HepG2 (cell line): ENCODE measurements around the gene CYP4F2. TPM values are rescaled to one million over a fixed set of nuclear protein-coding genes. Genes with fewer than 3 reads are reported as not detected.

Source experiments
- ATAC-seq: fragments of 200-7000 bp; cut with Tn5 transposase; 3 replicates; pipeline ENCODE4 v1.9.1; 2020; ENCODE audit warnings: mild to moderate bottlenecking, moderate library complexity
- BruUV-seq: library from RNA; stranded (reverse); fragments of 400-500 nt; replicated peaks from 2 replicates; lab custom pipeline; 2021; lab: Mats Ljungman, UMichigan
- CTCF ChIA-PET: fragments of 300-600 bp; formaldehyde crosslinking; extraction: SDS; loops from one replicate; lab custom pipeline; 2021; ENCODE audit warnings: low total read pairs, inconsistent platforms, low intra/inter-chr PET ratio; lab: Yijun Ruan, JAX
- POLR2A ChIA-PET: fragments of 350-600 bp; sonication (Branson Sonifier 250); formaldehyde crosslinking; loops from one replicate; lab custom pipeline; 2020; ENCODE audit warnings: antibody characterized with exemption, inconsistent platforms; lab: Yijun Ruan, JAX
- DNase-seq: peaks from one replicate; pipeline ENCODE4 v3.0.0-alpha.2; 2015; ENCODE audit warnings: low spot score
- FAIRE-seq: peaks from 3 replicates; lab custom pipeline; 2011; peaks lifted over from hg19 to GRCh38; lab: Jason Lieb, UNC
- H2AFZ ChIP-seq: one replicate; pipeline ENCODE4 v1.6.1; 2011; ENCODE audit warnings: low read length, inconsistent platforms
- H3K27ac ChIP-seq: fragments of 300-600 bp; 3 replicates; pipeline ENCODE4 v1.8.0; 2011; ENCODE audit warnings: mixed run types, mild to moderate bottlenecking, mixed read lengths, low read length, inconsistent platforms; ENCODE audit not compliant: insufficient read depth; ENCODE audit errors: extremely low read length
- H3K27me3 ChIP-seq, 2 experiments: fragments of 200-600 bp in 1 of 2; 2 replicates in 1 of 2; 3 replicates in 1 of 2; pipeline versions ENCODE4 v1.6.0 to v1.8.0; 2011; ENCODE audit warnings: low read length in 2 of 2, mild to moderate bottlenecking in 2 of 2, moderate library complexity in 2 of 2, inconsistent platforms in 1 of 2; ENCODE audit not compliant: insufficient read depth in 2 of 2, control insufficient read depth in 1 of 2
- H3K36me3 ChIP-seq, 2 experiments: fragments of 200-600 bp in 1 of 2; replicated peaks in 1 of 2; 2 replicates in 1 of 2; 3 replicates in 1 of 2; pipeline versions ENCODE4 v1.5.1 to v1.8.0; 2011; ENCODE audit warnings: low read length in 2 of 2, inconsistent platforms in 1 of 2; ENCODE audit not compliant: insufficient read depth in 2 of 2, control insufficient read depth in 1 of 2
- H3K4me1 ChIP-seq: 2 replicates; pipeline ENCODE4 v1.5.1; 2012; ENCODE audit warnings: low read length, inconsistent platforms; ENCODE audit not compliant: insufficient read depth
- H3K4me2 ChIP-seq: 2 replicates; pipeline ENCODE4 v1.6.0; 2011; ENCODE audit warnings: low read depth, low read length, inconsistent platforms
- H3K4me3 ChIP-seq, 3 experiments: fragments of 200-600 bp in 1 of 3; sonication (generic), shearing (Covaris generic) in 1 of 3; replicated peaks in 1 of 3; 2 replicates each; pipeline ENCODE4 v1.5.1; 2011 to 2016; ENCODE audit warnings: low read length in 3 of 3, inconsistent platforms in 2 of 3, low read depth in 2 of 3, mild to moderate bottlenecking in 2 of 3, control low read depth in 1 of 3, mixed read lengths in 1 of 3; ENCODE audit not compliant: insufficient read depth in 1 of 3
- H3K79me2 ChIP-seq: one replicate; pipeline ENCODE4 v1.6.1; 2011; ENCODE audit warnings: low read length, inconsistent platforms; ENCODE audit not compliant: insufficient read depth
- H3K9ac ChIP-seq: 2 replicates; pipeline ENCODE4 v1.6.0; 2011; ENCODE audit warnings: mild to moderate bottlenecking, low read depth, low read length, inconsistent platforms; ENCODE audit not compliant: insufficient read depth
- H3K9me3 ChIP-seq: 2 replicates; pipeline ENCODE4 v1.5.1; 2012; ENCODE audit warnings: mild to moderate bottlenecking, low read length
- H4K20me1 ChIP-seq: 2 replicates; pipeline ENCODE4 v1.6.0; 2011; ENCODE audit warnings: inconsistent platforms, mild to moderate bottlenecking, low read length, moderate library complexity; ENCODE audit not compliant: insufficient read depth
- BCL6 ChIP-seq: IDR thresholded peaks from 2 replicates; pipeline ENCODE4 v1.6.1; 2016; ENCODE audit warnings: missing genetic modification reagents, missing compliant biosample characterization
- CHCHD3 ChIP-seq: sonication (generic); formaldehyde crosslinking; IDR thresholded peaks from 2 replicates; pipeline ENCODE4 v1.8.0; 2022; ENCODE audit warnings: mild to moderate bottlenecking, missing genetic modification reagents, moderate library complexity
- CSRNP1 ChIP-seq: sonication (generic); formaldehyde crosslinking; IDR thresholded peaks from 2 replicates; pipeline ENCODE4 v1.8.1; 2023; ENCODE audit warnings: mild to moderate bottlenecking, missing genetic modification reagents
- ELF1 ChIP-seq: sonication (generic); formaldehyde crosslinking; IDR thresholded peaks from 2 replicates; pipeline ENCODE4 v1.4.0; 2020; ENCODE audit warnings: missing genetic modification reagents
- MXD1 ChIP-seq: sonication (generic); formaldehyde crosslinking; IDR thresholded peaks from 2 replicates; pipeline ENCODE4 v1.4.0; 2020; ENCODE audit warnings: mild to moderate bottlenecking, missing genetic modification reagents
- PRPF4 ChIP-seq: fragments of 200-400 bp; formaldehyde crosslinking; IDR thresholded peaks from 2 replicates; pipeline ENCODE4 v1.6.1; 2016; ENCODE audit warnings: low read length, low read depth; ENCODE audit not compliant: poor library complexity, severe bottlenecking
- RARG ChIP-seq: sonication (generic); formaldehyde crosslinking; IDR thresholded peaks from 2 replicates; pipeline ENCODE4 v1.4.0; 2020; ENCODE audit warnings: low read depth, mild to moderate bottlenecking, missing genetic modification reagents
- REL ChIP-seq: sonication (generic); formaldehyde crosslinking; conservative IDR thresholded peaks from 2 replicates; pipeline ENCODE4 v1.8.0; 2022; ENCODE audit warnings: mild to moderate bottlenecking, missing genetic modification reagents, moderate library complexity
- SKI ChIP-seq: fragments of 450-650 bp; IDR thresholded peaks from one replicate; pipeline ENCODE4 v1.6.1; 2018; ENCODE audit warnings: mild to moderate bottlenecking; ENCODE audit not compliant: partially characterized antibody
- SSRP1 ChIP-seq: IDR thresholded peaks from 2 replicates; pipeline ENCODE4 v1.6.1; 2016; ENCODE audit warnings: control low read depth
- TCF7 ChIP-seq: sonication (generic); IDR thresholded peaks from 2 replicates; pipeline ENCODE4 v1.6.1; 2016; ENCODE audit warnings: antibody characterized with exemption, low read depth
- U2AF2 ChIP-seq: fragments of 200-400 bp; formaldehyde crosslinking; IDR thresholded peaks from 2 replicates; pipeline ENCODE4 v1.6.1; 2017; ENCODE audit warnings: low read depth, mild to moderate bottlenecking, low read length
- ZNF282 ChIP-seq: fragments of 450-650 bp; IDR thresholded peaks from 2 replicates; pipeline ENCODE4 v1.6.1; 2018; ENCODE audit not compliant: partially characterized antibody
- ZNF331 ChIP-seq: sonication (generic); formaldehyde crosslinking; IDR thresholded peaks from 2 replicates; pipeline ENCODE4 v1.4.0; 2020; ENCODE audit warnings: missing genetic modification reagents
- ZNF432 ChIP-seq: sonication (generic); formaldehyde crosslinking; IDR thresholded peaks from 2 replicates; pipeline ENCODE4 v1.5.0; 2020; ENCODE audit warnings: missing genetic modification reagents, mild to moderate bottlenecking, borderline replicate concordance
- ZNF589 ChIP-seq: sonication (generic); formaldehyde crosslinking; conservative IDR thresholded peaks from 2 replicates; pipeline ENCODE4 v1.8.0; 2022; ENCODE audit warnings: mild to moderate bottlenecking, moderate library complexity, missing genetic modification reagents
- ZNF777 ChIP-seq: sonication (generic); formaldehyde crosslinking; IDR thresholded peaks from 2 replicates; pipeline ENCODE4 v1.4.0; 2020; ENCODE audit warnings: missing genetic modification reagents
- ZSCAN21 ChIP-seq: sonication (generic); formaldehyde crosslinking; IDR thresholded peaks from 2 replicates; pipeline ENCODE4 v1.8.0; 2022; ENCODE audit warnings: mild to moderate bottlenecking, missing genetic modification reagents, moderate library complexity, borderline replicate concordance
- WGBS: methylation state at CpG from one replicate; pipeline ENCODE4 v1.1.6; 2017; ENCODE audit warnings: low lambda C conversion rate; 5-methylcytosine and 5-hydroxymethylcytosine counted together
- in situ Hi-C: cut with HindIII; loops from 2 replicates; pipeline ENCODE4 v1.10.0; 2017; ENCODE audit warnings: low pct_unique_long_range_greater_than_20kb; ENCODE audit not compliant: extremely low pct_ligation_motif_present
- intact Hi-C: fragments of 100-400 bp; cut with micrococcal nuclease; formaldehyde crosslinking; loops from one replicate; pipeline ENCODE4 v1.10.0; 2022; ENCODE audit not compliant: unreplicated experiment
- polyA plus RNA-seq, 8 experiments: library from polyadenylated mRNA; depleted of rRNA in 3 of 8; stranded (reverse) in 7 of 8; unstranded in 1 of 8; fragments of >200 nt; fragmentation: Illumina TruSeq in 4 of 8; extraction: Trizol in 4 of 8; gene quantifications; 2 replicates each; pipeline versions ENCODE4 v1.2.1 to v1.2.3, GENCODE V29; 2011 to 2016; ENCODE audit warnings: low read depth in 4 of 8, missing spikeins in 1 of 8, mixed read lengths in 1 of 8; ENCODE audit not compliant: insufficient read depth in 1 of 8
- total RNA-seq, 5 experiments: library from RNA; depleted of rRNA; stranded (reverse); fragments of >200 nt; fragmentation: Illumina TruSeq; extraction: Trizol; gene quantifications; 2 replicates each; pipeline ENCODE4 v1.2.3, GENCODE V29; 2016; ENCODE audit warnings: low read depth in 1 of 5

The CYP4F2 gene
- total and polyA plus RNA-seq, 2 of the 13 experiments (the other 11 are each of a cell fraction or from before 2014, with no cell fraction given) = 3.7 to 3.9 TPM

GRCh38 chr19:15919243-15919642 lies 21.4 kb upstream of the CYP4F2 start:
- no peaks in the 10 kb centered on the region for H3K27me3 ChIP-seq
- no TSS peak for BruUV-seq
- in situ Hi-C loops = no loop called here
- H3K4me1 ChIP-seq = no peaks in the 10 kb centered on the region
- 88% methylated on average over 4 of the region's 4 CpGs for WGBS
- no peak for ATAC-seq
- no peaks in the 10 kb centered on the region for H4K20me1 ChIP-seq
- no peaks in the 10 kb centered on the region for H3K79me2 ChIP-seq
- H3K4me2 ChIP-seq = no peak overlapping the region
- H3K27ac ChIP-seq = no peak overlapping the region
- FAIRE-seq = no peak
- no peak overlapping the region for H2AFZ ChIP-seq
- intact Hi-C loops = no loop called here
- ChIA-PET CTCF (no interaction called here), POLR2A (no interaction called here)
- H3K9me3 ChIP-seq = peaks cover 14% of the 10 kb centered on the region; the same call in 1 of the 2 replicates
- H3K36me3 ChIP-seq = peaks cover 10 to 42% of the 10 kb centered on the region in 2 experiments; a peak in 4 of 5 replicates
- H3K4me3 ChIP-seq = no peak overlapping the region
- no peak for DNase-seq
- H3K9ac ChIP-seq = no peak overlapping the region
- TF ChIP-seq SSRP1 (CRISPR knock-in tag) (no peak), CHCHD3 (no peak), ELF1 (CRISPR knock-in tag) (no peak), TCF7 (no peak), MXD1 (CRISPR knock-in tag) (no peak), REL (no peak), ZNF282 (no peak), RARG (CRISPR knock-in tag) (no peak), ZNF432 (CRISPR knock-in tag) (no peak), BCL6 (CRISPR knock-in tag) (no peak), ZNF589 (CRISPR knock-in tag) (no peak), CSRNP1 (CRISPR knock-in tag) (no peak), ZNF777 (CRISPR knock-in tag) (no peak), ZSCAN21 (CRISPR knock-in tag) (no peak), ZNF331 (CRISPR knock-in tag) (no peak), PRPF4 (no peak), U2AF2 (no peak), SKI (no peak)
